Stimulated activated naive B cell treated with anti-CD40 and anti-IgM and Interleukin-4, amounts not matched to agents 10 μg/mL and 1 μg/mL and 100 μg/mL, for 72 hours (primary cell): ENCODE measurements around the gene GASK1A.
A peak's percentile ranks its signal among the peaks of the same experiment; 100 is the strongest.

Experiments used
- ATAC-seq, 2 donors: fragments of 150-1000 bp; cut with Tn5 transposase; replicated peaks; 2 replicates each; pipeline ENCODE4 v1.10.0; 2021; ENCODE audit warnings: moderate library complexity in 1 of 2
- DNase-seq: peaks from one replicate; pipeline ENCODE4 v3.0.0; 2021
- H3K27ac Mint-ChIP-seq: one replicate; pipeline ENCODE4 v1.8.0; 2022; ENCODE audit warnings: mild to moderate bottlenecking, mixed read lengths
- H3K27me3 Mint-ChIP-seq, 2 donors: one replicate each; pipeline ENCODE4 v1.8.0; 2022; ENCODE audit warnings: mixed read lengths in 2 of 2
- H3K36me3 Mint-ChIP-seq, 2 donors: one replicate each; pipeline ENCODE4 v1.8.0; 2022; ENCODE audit warnings: mixed read lengths in 2 of 2, mild to moderate bottlenecking in 1 of 2
- H3K4me1 Mint-ChIP-seq, 2 donors: one replicate each; pipeline ENCODE4 v1.8.0; 2022; ENCODE audit warnings: mixed read lengths in 2 of 2, mild to moderate bottlenecking in 1 of 2
- H3K4me3 Mint-ChIP-seq, 2 donors: one replicate each; pipeline ENCODE4 v1.8.0; 2022; ENCODE audit warnings: mild to moderate bottlenecking in 2 of 2, mixed read lengths in 2 of 2, moderate library complexity in 1 of 2
- H3K9me3 Mint-ChIP-seq, 2 donors: one replicate each; pipeline ENCODE4 v1.8.0; 2022; ENCODE audit warnings: mixed read lengths in 2 of 2, mild to moderate bottlenecking in 1 of 2

Gene GASK1A

DNA sequence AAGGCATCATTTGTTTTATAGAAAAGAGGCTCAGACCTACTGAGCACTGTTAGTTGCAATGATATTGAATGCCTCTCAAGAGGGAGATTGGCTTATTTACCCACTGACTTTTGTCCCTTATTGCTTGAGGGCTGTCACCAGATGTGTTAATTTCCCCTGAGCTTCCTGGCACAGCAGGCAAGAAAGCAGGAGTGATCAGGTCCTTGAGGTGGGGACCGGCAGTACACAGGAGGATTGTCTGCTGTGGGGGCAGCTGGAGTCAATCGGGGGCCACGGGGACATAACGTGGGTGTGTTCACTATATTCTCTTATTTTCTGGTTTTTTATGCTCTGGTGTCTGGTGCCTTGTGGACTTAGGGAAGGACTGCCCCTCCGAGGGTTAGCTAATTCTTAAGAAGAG lies 44.6 kb downstream of the GASK1A start:
- Mint-ChIP-seq H3K36me3 (no peaks in the 10 kb centered on the region), H3K27me3 (peaks cover 0 to 15% of the 10 kb centered on the region in 2 donors), H3K4me3 (no peak overlapping the region), H3K9me3 (no peaks in the 10 kb centered on the region), H3K4me1 (peaks cover 5 to 8% of the 10 kb centered on the region in 2 donors), H3K27ac (no peak overlapping the region)
- no peak for ATAC-seq
- DNase-seq = no peak

DNA sequence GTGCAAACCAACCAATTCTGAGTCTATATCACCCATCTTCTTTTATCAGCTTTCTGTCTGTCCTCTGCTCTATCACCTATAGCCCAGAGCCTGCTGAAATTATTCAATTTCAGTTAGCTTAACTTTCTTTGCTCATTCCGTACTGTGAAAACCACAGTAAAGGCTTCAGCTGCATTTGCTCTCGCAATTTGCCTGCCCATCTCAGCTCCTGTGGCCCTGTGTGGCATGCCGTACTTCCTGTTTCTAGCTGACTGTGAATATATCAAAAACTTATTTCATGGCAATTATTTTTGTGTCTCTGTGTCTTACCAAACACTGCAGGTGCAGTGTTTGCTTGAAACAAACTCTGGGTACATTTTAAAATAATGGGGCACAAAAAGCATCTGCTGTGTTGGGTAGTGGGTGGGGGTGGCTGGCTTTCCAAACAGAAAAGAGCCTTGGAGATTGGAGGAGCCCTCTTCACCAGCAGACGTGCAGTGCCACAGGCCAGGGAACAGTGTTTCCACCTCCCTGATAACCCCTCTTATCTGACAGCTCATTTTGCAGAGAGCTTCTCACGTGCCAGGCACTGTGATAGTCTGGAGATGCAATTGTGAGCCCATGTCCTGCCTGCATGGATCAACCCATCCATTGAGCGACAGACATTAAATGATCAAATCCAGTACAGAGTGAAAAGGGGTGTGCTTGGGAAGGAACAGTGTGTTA lies 45.2 kb downstream of the GASK1A start:
- Mint-ChIP-seq H3K4me3 (no peak overlapping the region), H3K4me1 (peaks cover 5 to 8% of the 10 kb centered on the region in 2 donors), H3K36me3 (no peaks in the 10 kb centered on the region), H3K27me3 (peaks cover 0 to 15% of the 10 kb centered on the region in 2 donors), H3K9me3 (no peaks in the 10 kb centered on the region), H3K27ac (no peak overlapping the region)
- DNase-seq = no peak
- peak; percentile 81 to 83 for ATAC-seq

DNA sequence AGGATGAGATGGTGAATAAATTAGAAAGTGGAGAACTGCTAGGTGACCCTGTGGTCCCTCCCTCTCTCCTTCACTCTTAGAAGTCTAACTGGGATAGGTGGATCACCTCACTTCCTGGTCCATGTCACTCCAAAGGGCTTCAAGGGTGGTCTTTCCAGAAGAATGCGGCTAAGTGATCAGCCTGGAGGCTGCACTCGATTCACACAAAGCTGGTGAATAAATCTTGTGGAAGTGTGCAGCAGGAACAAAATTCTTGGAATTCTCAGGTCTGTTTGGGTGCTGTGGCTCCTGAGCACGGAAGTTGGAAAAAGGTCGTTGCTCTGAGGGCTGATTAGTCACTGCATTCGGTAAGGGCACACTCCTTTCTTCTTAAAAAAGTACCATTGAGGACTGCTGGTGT lies 46.3 kb downstream of the GASK1A start:
- H3K27ac Mint-ChIP-seq = no peak overlapping the region

DNA sequence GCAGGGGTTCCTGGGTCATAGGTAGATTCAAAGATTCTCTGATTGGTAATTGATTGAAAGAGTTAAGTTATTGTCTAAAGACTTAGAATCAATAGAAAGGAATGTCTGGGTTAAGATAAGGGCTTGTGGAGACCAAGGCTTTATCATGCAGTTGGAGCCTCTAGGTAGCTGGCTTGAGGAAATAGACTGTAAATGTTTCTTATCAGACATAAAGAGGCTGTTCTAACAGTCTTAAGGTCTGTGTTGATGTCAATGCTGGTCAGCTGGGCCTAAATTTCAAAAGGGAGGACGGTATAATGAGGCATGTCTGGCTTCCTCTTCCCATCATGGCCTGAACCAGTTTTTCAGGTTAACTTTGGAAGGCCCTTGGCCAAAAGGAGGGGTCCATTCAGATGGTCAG lies 48.9 kb downstream of the GASK1A start:
- DNase-seq (no peak), ATAC-seq (no peak)
- no peak overlapping the region for H3K27ac Mint-ChIP-seq
- no peaks in the 10 kb centered on the region for H3K9me3 Mint-ChIP-seq
- peaks cover 0 to 7% of the 10 kb centered on the region in 2 donors for H3K27me3 Mint-ChIP-seq
- H3K4me3 Mint-ChIP-seq = no peak overlapping the region
- no peaks in the 10 kb centered on the region for H3K36me3 Mint-ChIP-seq
- peaks cover 5 to 8% of the 10 kb centered on the region in 2 donors for H3K4me1 Mint-ChIP-seq

More for the DNA sequence above, 46.3 kb downstream of the GASK1A start:
- no peak for DNase-seq
- ATAC-seq = no peak
- Mint-ChIP-seq H3K4me3 (no peak overlapping the region), H3K9me3 (no peaks in the 10 kb centered on the region), H3K36me3 (no peaks in the 10 kb centered on the region), H3K4me1 (peaks cover 5 to 8% of the 10 kb centered on the region in 2 donors), H3K27me3 (peaks cover 0 to 15% of the 10 kb centered on the region in 2 donors)

DNA sequence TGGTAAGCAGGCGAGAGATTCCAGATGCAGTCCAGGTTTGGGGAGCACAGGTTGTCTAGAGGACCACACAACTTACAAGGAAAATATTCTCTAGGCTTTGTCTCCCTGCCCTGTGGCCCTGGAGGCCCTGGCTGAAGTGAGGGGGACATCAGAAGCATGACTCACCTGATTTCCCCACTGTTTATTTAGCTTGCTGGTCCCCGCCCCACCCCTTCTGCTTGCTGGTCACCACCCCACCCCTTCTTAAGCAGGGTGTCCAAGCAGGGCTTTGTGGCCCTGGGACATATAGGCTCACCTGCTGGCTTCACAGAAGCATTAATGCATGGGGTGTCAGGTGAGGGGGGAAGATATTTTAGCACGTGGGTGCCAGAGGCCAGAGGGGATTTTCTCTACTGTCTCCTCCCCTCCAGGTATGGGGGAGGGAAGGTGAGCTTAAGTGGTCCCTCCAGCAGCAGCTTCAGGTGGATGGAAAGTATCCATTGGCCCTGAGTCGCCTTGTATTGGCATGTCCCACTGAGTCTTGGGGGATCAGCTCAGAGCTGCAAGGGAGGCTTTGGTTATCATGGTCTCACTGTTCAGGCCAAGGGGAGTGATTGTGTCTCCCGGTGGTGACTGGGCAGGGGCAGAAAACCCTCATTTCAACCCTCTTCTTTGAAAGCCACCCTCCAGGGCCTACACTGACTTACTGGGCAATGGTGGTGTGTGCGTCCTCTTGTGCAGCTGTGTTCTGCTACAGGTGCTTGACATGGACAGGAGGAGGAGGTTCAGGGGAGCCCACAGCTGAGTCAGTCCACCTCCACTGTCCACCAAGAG lies 49.8 kb downstream of the GASK1A start:
- Mint-ChIP-seq H3K36me3 (no peaks in the 10 kb centered on the region), H3K4me3 (no peak overlapping the region), H3K27me3 (peaks cover 0 to 7% of the 10 kb centered on the region in 2 donors), H3K9me3 (no peaks in the 10 kb centered on the region), H3K4me1 (peaks cover 5% of the 10 kb centered on the region in 2 donors), H3K27ac (no peak overlapping the region)
- DNase-seq (no peak), ATAC-seq (no peak)

DNA sequence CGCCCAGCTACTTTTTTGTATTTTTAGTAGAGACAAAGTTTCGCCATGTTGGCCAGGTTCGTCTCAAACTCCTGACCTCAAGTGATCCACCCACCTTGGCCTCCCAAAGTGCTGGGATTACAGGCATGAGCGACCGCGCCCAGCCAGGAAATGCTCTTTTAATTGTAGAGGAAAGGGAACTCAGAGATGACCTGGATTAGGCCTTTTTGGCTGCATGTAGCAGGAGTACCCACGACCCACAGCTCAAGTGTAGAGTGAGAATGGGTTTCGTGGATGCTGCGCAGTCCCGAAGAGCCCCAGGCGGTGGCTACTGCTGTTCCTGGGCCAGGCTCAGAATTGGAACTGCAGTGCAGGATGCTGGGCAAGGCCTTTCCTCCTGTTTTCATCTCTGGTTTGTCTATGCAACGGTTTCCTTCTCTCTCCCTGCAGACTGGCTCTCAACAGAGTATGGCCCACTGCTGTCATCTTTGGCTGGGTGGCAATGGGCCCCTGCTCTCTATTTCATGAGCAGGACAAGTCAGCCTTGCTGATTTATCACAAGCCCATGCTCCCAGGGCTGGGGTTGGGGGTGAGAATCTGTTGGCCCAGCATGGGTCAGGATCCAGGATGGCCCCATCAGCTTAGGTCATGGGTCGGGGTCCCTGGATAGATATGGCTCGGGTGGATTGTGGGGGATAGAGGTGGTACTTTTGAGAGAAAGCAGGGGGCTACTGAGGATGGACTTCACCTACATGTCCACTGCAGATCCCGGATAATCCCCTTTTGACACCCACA lies 51.2 kb downstream of the GASK1A start:
- H3K27me3 Mint-ChIP-seq = peaks cover 0 to 5% of the 10 kb centered on the region in 2 donors
- H3K27ac Mint-ChIP-seq = no peak overlapping the region
- no peak overlapping the region for H3K4me3 Mint-ChIP-seq
- no peak for ATAC-seq
- H3K4me1 Mint-ChIP-seq = no peaks in the 10 kb centered on the region
- DNase-seq = no peak
- H3K9me3 Mint-ChIP-seq = no peaks in the 10 kb centered on the region
- H3K36me3 Mint-ChIP-seq = no peaks in the 10 kb centered on the region

DNA sequence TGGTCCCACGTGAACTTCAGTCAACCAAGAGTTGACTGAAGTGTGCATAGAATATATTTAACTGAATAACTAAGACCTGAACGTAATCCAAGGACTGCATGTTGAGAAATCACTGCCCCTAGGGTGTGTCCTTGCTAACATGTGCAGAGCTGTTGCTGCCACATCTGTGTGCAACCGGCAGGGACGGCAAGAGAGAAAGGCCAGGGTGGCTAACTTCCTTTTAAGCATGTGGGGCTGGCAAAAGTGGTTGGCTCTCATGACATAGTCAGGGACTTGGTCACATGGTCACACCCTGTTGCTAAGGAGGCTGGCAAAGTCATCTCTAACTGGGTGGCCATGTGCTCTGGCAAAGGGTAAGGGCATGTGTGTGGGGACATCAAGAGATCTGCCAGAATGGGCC lies 52.4 kb downstream of the GASK1A start:
- Mint-ChIP-seq H3K4me1 (no peaks in the 10 kb centered on the region), H3K36me3 (no peaks in the 10 kb centered on the region), H3K27ac (no peak overlapping the region), H3K9me3 (no peaks in the 10 kb centered on the region), H3K27me3 (peaks cover 0 to 5% of the 10 kb centered on the region in 2 donors), H3K4me3 (no peak overlapping the region)
- no peak for DNase-seq
- no peak for ATAC-seq

DNA sequence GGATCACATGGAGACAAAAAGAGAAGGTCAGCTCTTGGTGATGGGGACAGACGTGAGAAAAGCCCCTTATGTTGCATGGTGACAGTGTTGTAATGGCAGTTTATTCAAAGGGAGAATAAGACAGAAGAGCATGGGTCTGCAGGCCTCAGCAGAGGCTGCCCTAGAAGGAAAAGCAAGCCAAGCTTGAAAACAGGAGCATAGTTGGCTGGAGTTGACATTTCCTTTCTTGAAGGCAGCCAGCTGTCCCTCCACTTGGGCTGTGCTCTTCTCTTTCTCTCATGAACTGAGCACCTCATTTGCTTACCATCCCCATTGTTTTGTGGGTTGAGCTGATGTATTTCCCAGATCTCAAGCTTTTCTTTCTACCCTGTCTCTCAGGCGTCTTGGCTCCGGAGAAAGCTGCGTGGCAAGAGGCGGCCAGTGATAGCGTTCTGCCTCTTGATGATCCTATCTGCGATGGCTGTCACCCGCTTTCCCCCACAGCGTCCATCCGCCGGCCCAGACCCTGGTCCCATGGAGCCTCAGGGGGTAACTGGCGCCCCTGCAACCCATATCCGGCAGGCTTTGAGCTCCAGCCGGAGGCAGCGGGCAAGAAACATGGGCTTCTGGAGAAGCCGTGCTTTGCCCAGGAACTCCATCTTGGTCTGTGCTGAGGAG lies 52.9 kb downstream of the GASK1A start:
- Mint-ChIP-seq H3K4me3 (no peak overlapping the region), H3K36me3 (no peaks in the 10 kb centered on the region)

DNA sequence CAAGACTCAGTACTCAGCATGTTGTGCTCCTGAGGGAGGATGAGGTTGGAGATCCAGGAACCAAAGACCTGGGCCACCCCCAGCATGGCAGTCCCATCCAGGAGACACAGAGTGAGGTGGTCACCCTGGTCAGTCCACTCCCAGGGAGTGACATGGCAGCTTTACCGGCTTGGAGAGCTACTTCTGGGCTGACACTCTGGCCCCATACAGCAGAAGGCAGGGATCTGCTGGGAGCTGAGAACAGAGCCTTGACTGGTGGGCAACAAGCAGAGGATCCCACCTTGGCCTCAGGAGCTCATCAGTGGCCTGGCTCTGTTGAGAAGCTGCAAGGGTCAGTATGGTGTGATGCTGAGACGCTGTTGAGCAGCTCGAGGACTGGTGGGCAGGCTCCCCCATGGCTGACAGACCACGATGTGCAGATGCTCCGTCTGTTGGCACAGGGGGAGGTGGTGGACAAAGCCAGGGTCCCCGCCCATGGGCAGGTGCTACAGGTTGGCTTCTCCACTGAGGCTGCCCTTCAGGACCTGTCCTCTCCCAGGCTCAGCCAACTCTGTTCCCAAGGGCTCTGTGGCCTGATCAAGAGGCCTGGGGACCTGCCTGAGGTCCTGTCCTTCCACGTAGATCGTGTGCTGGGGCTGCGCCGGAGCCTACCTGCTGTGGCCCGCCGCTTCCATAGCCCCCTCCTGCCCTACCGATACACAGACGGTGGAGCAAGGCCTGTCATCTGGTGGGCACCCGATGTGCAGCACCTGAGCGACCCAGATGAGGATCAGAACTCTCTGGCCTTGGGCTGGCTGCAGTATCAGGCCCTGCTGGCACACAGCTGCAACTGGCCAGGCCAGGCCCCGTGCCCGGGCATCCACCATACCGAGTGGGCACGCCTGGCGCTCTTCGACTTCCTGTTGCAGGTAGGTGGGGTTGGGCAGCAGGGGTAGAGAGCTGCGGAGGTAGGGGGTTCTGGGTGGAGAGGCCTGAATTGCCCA lies 53.8 kb downstream of the GASK1A start:
- H3K27ac Mint-ChIP-seq = no peak overlapping the region

More for the DNA sequence above, 52.9 kb downstream of the GASK1A start:
- no peak overlapping the region for H3K27ac Mint-ChIP-seq
- ATAC-seq (no peak), DNase-seq (no peak)
- peaks cover 0 to 5% of the 10 kb centered on the region in 2 donors for H3K27me3 Mint-ChIP-seq
- no peaks in the 10 kb centered on the region for H3K9me3 Mint-ChIP-seq
- H3K4me1 Mint-ChIP-seq = no peaks in the 10 kb centered on the region

DNA sequence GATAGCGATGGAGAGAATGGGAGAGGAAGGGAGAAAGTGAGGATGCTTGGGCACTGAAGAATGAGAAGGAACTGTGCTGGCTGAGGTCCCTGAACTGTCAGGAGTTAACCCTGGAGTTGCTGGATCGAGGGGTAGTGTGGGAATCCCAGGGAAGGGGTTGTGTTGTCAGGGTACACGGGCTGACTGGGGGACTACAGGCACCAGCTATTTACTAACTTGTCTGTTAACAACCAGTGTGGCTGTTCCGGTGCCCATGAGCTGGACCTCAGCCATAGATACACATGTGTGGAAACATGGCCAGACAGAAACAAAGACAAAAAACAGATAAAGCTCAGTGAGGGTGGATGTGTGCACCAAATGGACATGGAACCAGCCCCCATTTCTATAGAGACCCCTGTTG lies 55.1 kb downstream of the GASK1A start:
- Mint-ChIP-seq H3K27ac (no peak overlapping the region), H3K36me3 (no peaks in the 10 kb centered on the region), H3K9me3 (no peaks in the 10 kb centered on the region), H3K4me3 (no peak overlapping the region), H3K27me3 (peaks cover 0 to 5% of the 10 kb centered on the region in 2 donors), H3K4me1 (peaks cover 0 to 5% of the 10 kb centered on the region in 2 donors)
- ATAC-seq (no peak), DNase-seq (no peak)

More for the DNA sequence above, 53.8 kb downstream of the GASK1A start:
- ATAC-seq (no peak), DNase-seq (no peak)
- Mint-ChIP-seq H3K4me3 (no peak overlapping the region), H3K36me3 (no peaks in the 10 kb centered on the region), H3K9me3 (no peaks in the 10 kb centered on the region), H3K4me1 (no peaks in the 10 kb centered on the region), H3K27me3 (peaks cover 0 to 5% of the 10 kb centered on the region in 2 donors)

DNA sequence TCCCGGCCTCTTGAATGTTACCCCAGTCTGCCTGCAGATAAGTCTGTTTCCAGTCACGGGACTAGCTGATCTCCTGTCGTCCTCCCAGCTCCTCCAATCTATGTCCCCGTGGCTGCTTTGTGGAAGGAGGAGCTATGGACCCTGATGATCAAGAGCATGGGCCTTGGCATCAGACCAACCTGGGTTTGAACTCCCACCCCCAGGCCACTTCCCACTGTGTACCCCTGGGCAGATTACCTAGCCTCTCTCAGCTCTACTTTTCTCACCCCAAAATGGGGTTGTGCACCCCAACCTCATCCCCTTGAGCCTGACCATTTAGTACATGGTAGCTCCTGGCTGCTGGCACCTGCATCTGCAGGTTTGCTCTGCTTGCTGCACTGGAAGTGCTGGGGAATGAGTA lies 55.8 kb downstream of the GASK1A start:
- H3K4me1 Mint-ChIP-seq = peaks cover 0 to 5% of the 10 kb centered on the region in 2 donors
- ATAC-seq (no peak), DNase-seq (no peak)
- no peaks in the 10 kb centered on the region for H3K9me3 Mint-ChIP-seq
- H3K36me3 Mint-ChIP-seq = no peaks in the 10 kb centered on the region
- no peak overlapping the region for H3K4me3 Mint-ChIP-seq
- no peak overlapping the region for H3K27ac Mint-ChIP-seq
- H3K27me3 Mint-ChIP-seq = peaks cover 0 to 9% of the 10 kb centered on the region in 2 donors

DNA sequence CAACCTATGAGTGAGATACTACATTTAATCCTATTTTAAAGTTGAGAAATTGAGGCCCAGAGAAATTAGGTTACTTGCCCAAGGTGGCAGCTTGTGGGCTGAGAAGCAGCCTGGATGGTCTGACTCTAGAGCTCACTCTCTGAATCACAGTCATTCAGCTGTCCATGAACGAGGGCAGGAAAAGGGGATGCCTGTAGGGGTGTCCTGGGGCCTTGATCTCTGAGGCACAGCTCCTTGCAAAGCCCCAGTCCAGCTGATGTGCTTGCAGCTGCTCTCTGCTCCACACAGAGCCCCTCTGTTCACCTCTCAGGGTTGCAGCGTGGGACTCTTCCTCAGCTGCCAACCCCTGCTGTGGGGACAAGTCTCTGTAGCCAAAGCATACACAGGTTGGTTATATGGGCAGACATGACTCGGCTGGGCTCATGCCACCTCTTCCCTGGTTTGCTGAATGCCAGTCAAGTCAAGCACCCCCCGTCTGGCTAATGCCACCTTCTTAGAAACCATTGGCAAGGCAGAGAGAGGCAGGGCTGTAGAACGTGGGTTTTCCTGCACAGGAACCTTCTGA lies 56.8 kb downstream of the GASK1A start:
- ATAC-seq (peak in 1 of 2 donors; percentile 4), DNase-seq (no peak)
- Mint-ChIP-seq H3K4me3 (no peak overlapping the region), H3K36me3 (no peaks in the 10 kb centered on the region), H3K9me3 (no peaks in the 10 kb centered on the region), H3K4me1 (peaks cover 0 to 5% of the 10 kb centered on the region in 2 donors), H3K27me3 (peaks cover 0 to 9% of the 10 kb centered on the region in 2 donors), H3K27ac (no peak overlapping the region)
